Fibroblast of villous mesenchyme (primary cell): ENCODE measurements around the gene DUSP18. TPM values are rescaled to one million over a fixed set of nuclear protein-coding genes. Genes with fewer than 3 reads are reported as not detected.
A peak's percentile ranks its signal among the peaks of the same experiment; 100 is the strongest.
"Not testable (repeated sequence)": the region's sequence is repeated elsewhere in the genome, so short reads cannot be mapped to it uniquely, and the experiment has no call there.

Source experiments
- DNase-seq: peaks from one replicate; pipeline ENCODE4 v3.0.0-alpha.2; 2010; ENCODE audit warnings: low read depth
- H3K4me3 ChIP-seq: 2 replicates; pipeline ENCODE4 v1.5.1; 2011; ENCODE audit warnings: low read depth, mild to moderate bottlenecking, low read length
- CTCF ChIP-seq: IDR thresholded peaks from 2 replicates; pipeline ENCODE4 v1.5.1; 2012; ENCODE audit warnings: low read depth, mild to moderate bottlenecking, low read length; ENCODE audit not compliant: insufficient read depth
- total RNA-seq: library from RNA; depleted of rRNA; stranded (reverse); fragments of >200 nt; gene quantifications from 2 replicates; pipeline ENCODE4 v1.2.3, GENCODE V29; 2012

The DUSP18 gene
- total RNA-seq, 1 donor: 10.4 TPM

- DNase-seq: no peak
- no peak for TF ChIP-seq CTCF
- H3K4me3 ChIP-seq: no peak overlapping the region
These were observed 23.5 kb upstream of the DUSP18 start for GRCh38 chr22:30691204-30691603.

- no peak overlapping the region for H3K4me3 ChIP-seq
- DNase-seq: no peak
- TF ChIP-seq CTCF: no peak
These were observed 21.9 kb upstream of the DUSP18 start for GRCh38 chr22:30689622-30690021.

GRCh38 chr22:30687358-30687757, 19.7 kb upstream of the DUSP18 start:
- no peak for TF ChIP-seq CTCF
- H3K4me3 ChIP-seq: no peak overlapping the region
- no peak for DNase-seq

GRCh38 chr22:30685178-30685577, 17.5 kb upstream of the DUSP18 start:
- H3K4me3 ChIP-seq: no peak overlapping the region
- DNase-seq: no peak
- TF ChIP-seq CTCF: no peak

GRCh38 chr22:30681831-30682230, 14.2 kb upstream of the DUSP18 start:
- DNase-seq: no peak
- TF ChIP-seq CTCF: no peak

GRCh38 chr22:30680991-30681770, 13.5 kb upstream of the DUSP18 start:
- no peak for TF ChIP-seq CTCF
- H3K4me3 ChIP-seq: no peak overlapping the region
- peak; percentile 33 for DNase-seq

More at GRCh38 chr22:30681831-30682230, 14.2 kb upstream of the DUSP18 start:
- H3K4me3 ChIP-seq: no peak overlapping the region

- not testable (repeated sequence) for DNase-seq, H3K4me3 ChIP-seq
These were observed 12.4 kb upstream of the DUSP18 start for GRCh38 chr22:30679895-30680690.

- DNase-seq, H3K4me3 ChIP-seq: not testable (repeated sequence)
These were observed 8.9 kb upstream of the DUSP18 start for GRCh38 chr22:30676565-30676964.
